WTC11 (cell line): ENCODE measurements around the gene PFKP. TPM values are rescaled to one million over a fixed set of nuclear protein-coding genes. Genes with fewer than 3 reads are reported as not detected.

Experiments used
- ATAC-seq: fragments of 200-7000 bp; cut with Tn5 transposase; 2 replicates; pipeline ENCODE4 v1.10.0; 2021; ENCODE audit warnings: mild to moderate bottlenecking, moderate library complexity
- CTCF ChIA-PET: fragments of 300-600 bp; sonication (Branson Sonifier 250); formaldehyde crosslinking; loops from one replicate; lab custom pipeline; 2021; ENCODE audit warnings: antibody characterized with exemption; lab: Charles Lee
- POLR2A ChIA-PET: fragments of 350-600 bp; sonication (Branson Sonifier 250); formaldehyde crosslinking; loops from one replicate; lab custom pipeline; 2021; ENCODE audit warnings: antibody characterized with exemption; lab: Charles Lee
- DNase-seq: peaks from one replicate; pipeline ENCODE4 v3.0.0; 2021; ENCODE audit warnings: low spot score
- H3K27ac Mint-ChIP-seq: 2 replicates; pipeline ENCODE4 v1.8.0; 2021; ENCODE audit warnings: mixed read lengths
- H3K27me3 Mint-ChIP-seq: 2 replicates; pipeline ENCODE4 v1.8.0; 2021; ENCODE audit warnings: low read depth, mild to moderate bottlenecking, moderate library complexity, mixed read lengths
- H3K36me3 Mint-ChIP-seq: 2 replicates; pipeline ENCODE4 v1.8.0; 2021; ENCODE audit warnings: mixed read lengths
- H3K4me1 Mint-ChIP-seq: 2 replicates; pipeline ENCODE4 v1.8.0; 2022; ENCODE audit warnings: mixed read lengths
- H3K4me3 Mint-ChIP-seq: 2 replicates; pipeline ENCODE4 v1.8.0; 2021; ENCODE audit warnings: mild to moderate bottlenecking, moderate library complexity, mixed read lengths
- H3K9me3 Mint-ChIP-seq: 2 replicates; pipeline ENCODE4 v1.8.0; 2021; ENCODE audit warnings: mixed read lengths
- CDX4 ChIP-seq: fragments of 250-450 bp; sonication (Bioruptor Pico); IDR thresholded peaks from 2 replicates; pipeline ENCODE4 v1.9.0; 2021; ENCODE audit warnings: moderate library complexity, mild to moderate bottlenecking, inconsistent platforms, borderline replicate concordance
- CREM ChIP-seq: sonication (generic); formaldehyde crosslinking; IDR thresholded peaks from 2 replicates; pipeline ENCODE4 v1.8.1; 2022; ENCODE audit warnings: mild to moderate bottlenecking, missing genetic modification reagents, moderate library complexity
- ESRRA ChIP-seq: sonication (generic); formaldehyde crosslinking; IDR thresholded peaks from 2 replicates; pipeline ENCODE4 v1.8.1; 2022; ENCODE audit warnings: mild to moderate bottlenecking, missing genetic modification reagents, borderline replicate concordance
- GABPB1 ChIP-seq: sonication (generic); formaldehyde crosslinking; IDR thresholded peaks from 2 replicates; pipeline ENCODE4 v1.8.1; 2023; ENCODE audit warnings: mild to moderate bottlenecking, missing genetic modification reagents
- GRHL2 ChIP-seq: fragments of 250-450 bp; sonication (Bioruptor Pico); IDR thresholded peaks from 2 replicates; pipeline ENCODE4 v1.8.0; 2022; ENCODE audit warnings: mild to moderate bottlenecking, moderate library complexity; ENCODE audit not compliant: insufficient replicate concordance, severe bottlenecking
- HMGA2 ChIP-seq: fragments of 250-450 bp; sonication (Bioruptor Pico); IDR thresholded peaks from 2 replicates; pipeline ENCODE4 v1.4.0; 2021; ENCODE audit warnings: mild to moderate bottlenecking, moderate library complexity
- NFATC4 ChIP-seq: fragments of 250-450 bp; sonication (Bioruptor Pico); IDR thresholded peaks from 2 replicates; pipeline ENCODE4 v1.9.0; 2021; ENCODE audit warnings: mild to moderate bottlenecking
- NR2C2 ChIP-seq: sonication (generic); formaldehyde crosslinking; IDR thresholded peaks from 2 replicates; pipeline ENCODE4 v1.8.0; 2022; ENCODE audit warnings: mild to moderate bottlenecking, missing genetic modification reagents
- OVOL2 ChIP-seq: fragments of 250-450 bp; sonication (Bioruptor Pico); IDR thresholded peaks from 2 replicates; pipeline ENCODE4 v1.9.0; 2021; ENCODE audit warnings: mild to moderate bottlenecking, borderline replicate concordance
- PRDM15 ChIP-seq: sonication (generic); formaldehyde crosslinking; IDR thresholded peaks from 2 replicates; pipeline ENCODE4 v1.8.0; 2022; ENCODE audit warnings: missing genetic modification reagents
- RELA ChIP-seq: sonication (generic); formaldehyde crosslinking; IDR thresholded peaks from 2 replicates; pipeline ENCODE4 v1.8.1; 2022; ENCODE audit warnings: missing genetic modification reagents, mild to moderate bottlenecking, borderline replicate concordance
- ZNF232 ChIP-seq: sonication (generic); formaldehyde crosslinking; IDR thresholded peaks from 2 replicates; pipeline ENCODE4 v1.8.0; 2022; ENCODE audit warnings: mild to moderate bottlenecking, missing genetic modification reagents
- ZNF263 ChIP-seq: sonication (generic); formaldehyde crosslinking; IDR thresholded peaks from 2 replicates; pipeline ENCODE4 v1.8.1; 2022; ENCODE audit warnings: low read depth, mild to moderate bottlenecking, moderate library complexity, missing genetic modification reagents
- ZNF317 ChIP-seq: sonication (generic); formaldehyde crosslinking; IDR thresholded peaks from 2 replicates; pipeline ENCODE4 v1.8.1; 2023; ENCODE audit warnings: low read depth, mild to moderate bottlenecking, moderate library complexity, missing genetic modification reagents, borderline replicate concordance
- total RNA-seq: library from RNA; stranded (reverse); gene quantifications from 3 replicates; pipeline ENCODE4 v1.2.3, GENCODE V29; 2021
- TF ChIP-seq, protein P1 (sequence below): sonication (generic); formaldehyde crosslinking; IDR thresholded peaks from 2 replicates; pipeline ENCODE4 v1.8.1; 2023; ENCODE audit warnings: mild to moderate bottlenecking, missing genetic modification reagents, borderline replicate concordance
- TF ChIP-seq, protein P2 (sequence below): sonication (generic); formaldehyde crosslinking; IDR thresholded peaks from 2 replicates; pipeline ENCODE4 v1.8.1; 2023; ENCODE audit warnings: mild to moderate bottlenecking, moderate library complexity, missing genetic modification reagents
- TF ChIP-seq, protein P3 (sequence below): fragments of 250-450 bp; sonication (Bioruptor Pico); IDR thresholded peaks from 2 replicates; pipeline ENCODE4 v1.9.0; 2021; ENCODE audit warnings: mild to moderate bottlenecking

Gene PFKP
- total RNA-seq, 1 experiment from 2014 or later: 127 TPM

DNA sequence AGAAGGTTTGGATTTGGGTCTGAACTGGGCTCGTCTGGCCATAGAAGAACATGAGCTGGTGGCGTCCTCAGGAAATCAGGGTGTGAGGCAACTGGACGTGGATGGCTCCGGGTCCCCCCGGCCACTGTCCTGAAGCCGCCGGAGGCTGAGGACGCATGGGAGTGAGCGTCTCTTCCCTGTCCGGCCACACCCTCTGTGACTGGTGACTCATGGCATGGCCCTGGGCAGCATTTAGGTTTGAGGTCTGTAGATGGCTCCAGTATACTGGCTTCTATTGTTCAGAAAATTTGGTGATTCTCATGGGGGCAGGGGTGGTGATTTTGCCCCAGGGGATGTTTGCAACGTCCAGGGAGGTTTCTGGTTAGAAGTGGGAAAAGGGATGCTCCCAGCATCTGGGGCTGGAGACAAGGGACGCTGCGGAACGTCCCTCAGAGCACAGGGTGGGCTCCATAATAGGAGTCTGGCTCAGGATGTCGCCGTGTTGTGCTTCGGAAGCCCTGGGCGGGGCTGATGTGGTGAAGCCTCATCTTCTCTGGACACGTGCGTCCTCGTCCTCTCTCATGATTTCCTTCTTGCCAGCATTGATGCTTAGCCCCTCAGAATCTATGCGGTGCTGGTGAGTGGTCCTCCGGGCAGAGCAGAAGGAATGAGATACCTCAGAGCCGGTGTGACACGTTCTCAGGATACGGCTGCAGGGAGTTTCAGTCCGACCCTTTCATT is 55.3 kb downstream of the PFKP start (continued):
- no peak for TF ChIP-seq PRDM15
- no peak for TF ChIP-seq GRHL2 (CRISPR knock-in tag)
- no peak for TF ChIP-seq CREM (CRISPR knock-in tag)
- no peak for TF ChIP-seq CDX4 (CRISPR knock-in tag)
- no peak for TF ChIP-seq OVOL2 (CRISPR knock-in tag)
- no peak for TF ChIP-seq NR2C2 (CRISPR knock-in tag)
- no peak for TF ChIP-seq NFATC4 (CRISPR knock-in tag)
- TF ChIP-seq GABPB1: no peak
- TF ChIP-seq RELA (CRISPR knock-in tag): no peak
- TF ChIP-seq, protein P1, sequence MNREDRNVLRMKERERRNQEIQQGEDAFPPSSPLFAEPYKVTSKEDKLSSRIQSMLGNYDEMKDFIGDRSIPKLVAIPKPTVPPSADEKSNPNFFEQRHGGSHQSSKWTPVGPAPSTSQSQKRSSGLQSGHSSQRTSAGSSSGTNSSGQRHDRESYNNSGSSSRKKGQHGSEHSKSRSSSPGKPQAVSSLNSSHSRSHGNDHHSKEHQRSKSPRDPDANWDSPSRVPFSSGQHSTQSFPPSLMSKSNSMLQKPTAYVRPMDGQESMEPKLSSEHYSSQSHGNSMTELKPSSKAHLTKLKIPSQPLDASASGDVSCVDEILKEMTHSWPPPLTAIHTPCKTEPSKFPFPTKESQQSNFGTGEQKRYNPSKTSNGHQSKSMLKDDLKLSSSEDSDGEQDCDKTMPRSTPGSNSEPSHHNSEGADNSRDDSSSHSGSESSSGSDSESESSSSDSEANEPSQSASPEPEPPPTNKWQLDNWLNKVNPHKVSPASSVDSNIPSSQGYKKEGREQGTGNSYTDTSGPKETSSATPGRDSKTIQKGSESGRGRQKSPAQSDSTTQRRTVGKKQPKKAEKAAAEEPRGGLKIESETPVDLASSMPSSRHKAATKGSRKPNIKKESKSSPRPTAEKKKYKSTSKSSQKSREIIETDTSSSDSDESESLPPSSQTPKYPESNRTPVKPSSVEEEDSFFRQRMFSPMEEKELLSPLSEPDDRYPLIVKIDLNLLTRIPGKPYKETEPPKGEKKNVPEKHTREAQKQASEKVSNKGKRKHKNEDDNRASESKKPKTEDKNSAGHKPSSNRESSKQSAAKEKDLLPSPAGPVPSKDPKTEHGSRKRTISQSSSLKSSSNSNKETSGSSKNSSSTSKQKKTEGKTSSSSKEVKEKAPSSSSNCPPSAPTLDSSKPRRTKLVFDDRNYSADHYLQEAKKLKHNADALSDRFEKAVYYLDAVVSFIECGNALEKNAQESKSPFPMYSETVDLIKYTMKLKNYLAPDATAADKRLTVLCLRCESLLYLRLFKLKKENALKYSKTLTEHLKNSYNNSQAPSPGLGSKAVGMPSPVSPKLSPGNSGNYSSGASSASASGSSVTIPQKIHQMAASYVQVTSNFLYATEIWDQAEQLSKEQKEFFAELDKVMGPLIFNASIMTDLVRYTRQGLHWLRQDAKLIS: no peak
- TF ChIP-seq ZNF263 (CRISPR knock-in tag): no peak
- TF ChIP-seq ZNF317 (CRISPR knock-in tag): no peak
- no peak for TF ChIP-seq ZNF232 (CRISPR knock-in tag)
- no peak for TF ChIP-seq ESRRA (CRISPR knock-in tag)

- no peak for DNase-seq
- H3K27ac Mint-ChIP-seq: no peak overlapping the region
- ChIA-PET CTCF (no interaction called here), POLR2A (no interaction called here)
- no peaks in the 10 kb centered on the region for H3K9me3 Mint-ChIP-seq
- no peak for ATAC-seq
- no peaks in the 10 kb centered on the region for H3K27me3 Mint-ChIP-seq
- H3K4me3 Mint-ChIP-seq: no peak overlapping the region
- no peaks in the 10 kb centered on the region for H3K4me1 Mint-ChIP-seq
- H3K36me3 Mint-ChIP-seq: peaks cover 58% of the 10 kb centered on the region
- TF ChIP-seq HMGA2 (CRISPR knock-in tag): no peak
- TF ChIP-seq, protein P2, sequence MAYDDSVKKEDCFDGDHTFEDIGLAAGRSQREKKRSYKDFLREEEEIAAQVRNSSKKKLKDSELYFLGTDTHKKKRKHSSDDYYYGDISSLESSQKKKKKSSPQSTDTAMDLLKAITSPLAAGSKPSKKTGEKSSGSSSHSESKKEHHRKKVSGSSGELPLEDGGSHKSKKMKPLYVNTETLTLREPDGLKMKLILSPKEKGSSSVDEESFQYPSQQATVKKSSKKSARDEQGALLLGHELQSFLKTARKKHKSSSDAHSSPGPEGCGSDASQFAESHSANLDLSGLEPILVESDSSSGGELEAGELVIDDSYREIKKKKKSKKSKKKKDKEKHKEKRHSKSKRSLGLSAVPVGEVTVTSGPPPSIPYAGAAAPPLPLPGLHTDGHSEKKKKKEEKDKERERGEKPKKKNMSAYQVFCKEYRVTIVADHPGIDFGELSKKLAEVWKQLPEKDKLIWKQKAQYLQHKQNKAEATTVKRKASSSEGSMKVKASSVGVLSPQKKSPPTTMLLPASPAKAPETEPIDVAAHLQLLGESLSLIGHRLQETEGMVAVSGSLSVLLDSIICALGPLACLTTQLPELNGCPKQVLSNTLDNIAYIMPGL (CRISPR knock-in tag): no peak
- TF ChIP-seq, protein P1: no peak
- TF ChIP-seq, protein P3, sequence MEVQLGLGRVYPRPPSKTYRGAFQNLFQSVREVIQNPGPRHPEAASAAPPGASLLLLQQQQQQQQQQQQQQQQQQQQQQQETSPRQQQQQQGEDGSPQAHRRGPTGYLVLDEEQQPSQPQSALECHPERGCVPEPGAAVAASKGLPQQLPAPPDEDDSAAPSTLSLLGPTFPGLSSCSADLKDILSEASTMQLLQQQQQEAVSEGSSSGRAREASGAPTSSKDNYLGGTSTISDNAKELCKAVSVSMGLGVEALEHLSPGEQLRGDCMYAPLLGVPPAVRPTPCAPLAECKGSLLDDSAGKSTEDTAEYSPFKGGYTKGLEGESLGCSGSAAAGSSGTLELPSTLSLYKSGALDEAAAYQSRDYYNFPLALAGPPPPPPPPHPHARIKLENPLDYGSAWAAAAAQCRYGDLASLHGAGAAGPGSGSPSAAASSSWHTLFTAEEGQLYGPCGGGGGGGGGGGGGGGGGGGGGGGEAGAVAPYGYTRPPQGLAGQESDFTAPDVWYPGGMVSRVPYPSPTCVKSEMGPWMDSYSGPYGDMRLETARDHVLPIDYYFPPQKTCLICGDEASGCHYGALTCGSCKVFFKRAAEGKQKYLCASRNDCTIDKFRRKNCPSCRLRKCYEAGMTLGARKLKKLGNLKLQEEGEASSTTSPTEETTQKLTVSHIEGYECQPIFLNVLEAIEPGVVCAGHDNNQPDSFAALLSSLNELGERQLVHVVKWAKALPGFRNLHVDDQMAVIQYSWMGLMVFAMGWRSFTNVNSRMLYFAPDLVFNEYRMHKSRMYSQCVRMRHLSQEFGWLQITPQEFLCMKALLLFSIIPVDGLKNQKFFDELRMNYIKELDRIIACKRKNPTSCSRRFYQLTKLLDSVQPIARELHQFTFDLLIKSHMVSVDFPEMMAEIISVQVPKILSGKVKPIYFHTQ: no peak
Measured at GRCh38 chr10:3123571-3124411, 56.4 kb downstream of the PFKP start.
